ENCODE results near the gene MLH3. TPM values are rescaled to one million over a fixed set of nuclear protein-coding genes. Genes with fewer than 3 reads are reported as not detected.

MLH3 gene
- total RNA-seq, 1 donor from 2014 or later: 12.9 TPM

GRCh38 chr14:75088566-75089373 is 37.5 kb upstream of the MLH3 start:
- no peaks in the 10 kb centered on the region for H3K79me2 ChIP-seq (ENCODE audit: insufficient read depth, low read length)
- DNase-seq (ENCODE audit: low read depth) (peak; percentile 23), FAIRE-seq (peak; percentile 13)
- H3K27me3 Mint-ChIP-seq (ENCODE audit: low read depth, unreplicated experiment): no peaks in the 10 kb centered on the region
- no peak overlapping the region for H3K27ac ChIP-seq (ENCODE audit: low read depth, low read length)
- H3K4me3 ChIP-seq (ENCODE audit: insufficient read depth, low read depth, low read length): no peak overlapping the region
- H4K20me1 ChIP-seq (ENCODE audit: insufficient read depth, low read length): no peaks in the 10 kb centered on the region
- H3K36me3 Mint-ChIP-seq (ENCODE audit: low read depth, unreplicated experiment): peaks cover 11% of the 10 kb centered on the region
- TF ChIP-seq, protein P1, sequence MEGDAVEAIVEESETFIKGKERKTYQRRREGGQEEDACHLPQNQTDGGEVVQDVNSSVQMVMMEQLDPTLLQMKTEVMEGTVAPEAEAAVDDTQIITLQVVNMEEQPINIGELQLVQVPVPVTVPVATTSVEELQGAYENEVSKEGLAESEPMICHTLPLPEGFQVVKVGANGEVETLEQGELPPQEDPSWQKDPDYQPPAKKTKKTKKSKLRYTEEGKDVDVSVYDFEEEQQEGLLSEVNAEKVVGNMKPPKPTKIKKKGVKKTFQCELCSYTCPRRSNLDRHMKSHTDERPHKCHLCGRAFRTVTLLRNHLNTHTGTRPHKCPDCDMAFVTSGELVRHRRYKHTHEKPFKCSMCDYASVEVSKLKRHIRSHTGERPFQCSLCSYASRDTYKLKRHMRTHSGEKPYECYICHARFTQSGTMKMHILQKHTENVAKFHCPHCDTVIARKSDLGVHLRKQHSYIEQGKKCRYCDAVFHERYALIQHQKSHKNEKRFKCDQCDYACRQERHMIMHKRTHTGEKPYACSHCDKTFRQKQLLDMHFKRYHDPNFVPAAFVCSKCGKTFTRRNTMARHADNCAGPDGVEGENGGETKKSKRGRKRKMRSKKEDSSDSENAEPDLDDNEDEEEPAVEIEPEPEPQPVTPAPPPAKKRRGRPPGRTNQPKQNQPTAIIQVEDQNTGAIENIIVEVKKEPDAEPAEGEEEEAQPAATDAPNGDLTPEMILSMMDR (IDR thresholded peaks at IDR 0.05; ENCODE audit: insufficient read depth, low read depth, low read length): peak; percentile 88
- no peak for TF ChIP-seq EZH2 (IDR thresholded peaks at IDR 0.05; ENCODE audit: insufficient read depth, low read length)
- H3K36me3 ChIP-seq (ENCODE audit: insufficient read depth, low read length): peaks cover 26% of the 10 kb centered on the region
- no peaks in the 10 kb centered on the region for H3K9me3 Mint-ChIP-seq (ENCODE audit: unreplicated experiment)
- H3K4me2 ChIP-seq (ENCODE audit: low read length): no peak overlapping the region
- H3K27me3 ChIP-seq (ENCODE audit: insufficient read depth, low read length): no peaks in the 10 kb centered on the region
- H3K4me3 Mint-ChIP-seq (ENCODE audit: unreplicated experiment): no peak overlapping the region
- no peak overlapping the region for H3K9ac ChIP-seq (ENCODE audit: low read length)
- H3K4me1 ChIP-seq (ENCODE audit: insufficient read depth, low read length): no peaks in the 10 kb centered on the region
- H3K27ac Mint-ChIP-seq (ENCODE audit: unreplicated experiment): no peak overlapping the region
- no peaks in the 10 kb centered on the region for H3K9me3 ChIP-seq (ENCODE audit: insufficient read depth, low read depth, low read length)
- H3K4me1 Mint-ChIP-seq (ENCODE audit: low read depth, unreplicated experiment): no peaks in the 10 kb centered on the region
- H2AFZ ChIP-seq (ENCODE audit: low read depth, low read length): no peak overlapping the region

GRCh38 chr14:75088153-75088552 is 36.9 kb upstream of the MLH3 start:
- H3K9ac ChIP-seq (ENCODE audit: low read length): no peak overlapping the region
- no peaks in the 10 kb centered on the region for H3K9me3 ChIP-seq (ENCODE audit: insufficient read depth, low read depth, low read length)
- Mint-ChIP-seq H3K27ac (ENCODE audit: unreplicated experiment) (no peak overlapping the region), H3K27me3 (ENCODE audit: low read depth, unreplicated experiment) (no peaks in the 10 kb centered on the region), H3K36me3 (ENCODE audit: low read depth, unreplicated experiment) (peaks cover 11% of the 10 kb centered on the region), H3K9me3 (ENCODE audit: unreplicated experiment) (no peaks in the 10 kb centered on the region), H3K4me3 (ENCODE audit: unreplicated experiment) (no peak overlapping the region), H3K4me1 (ENCODE audit: low read depth, unreplicated experiment) (no peaks in the 10 kb centered on the region)
- H3K4me3 ChIP-seq (ENCODE audit: insufficient read depth, low read depth, low read length): no peak overlapping the region
- DNase-seq (ENCODE audit: low read depth): no peak
- peaks cover 23% of the 10 kb centered on the region for H3K36me3 ChIP-seq (ENCODE audit: insufficient read depth, low read length)
- no peaks in the 10 kb centered on the region for H3K4me1 ChIP-seq (ENCODE audit: insufficient read depth, low read length)
- no peaks in the 10 kb centered on the region for H3K79me2 ChIP-seq (ENCODE audit: insufficient read depth, low read length)
- H3K27me3 ChIP-seq (ENCODE audit: insufficient read depth, low read length): no peaks in the 10 kb centered on the region
- no peak overlapping the region for H2AFZ ChIP-seq (ENCODE audit: low read depth, low read length)
- no peak overlapping the region for H3K4me2 ChIP-seq (ENCODE audit: low read length)
- FAIRE-seq: no peak
- H4K20me1 ChIP-seq (ENCODE audit: insufficient read depth, low read length): no peaks in the 10 kb centered on the region
- no peak overlapping the region for H3K27ac ChIP-seq (ENCODE audit: low read depth, low read length)
- TF ChIP-seq EZH2 (IDR thresholded peaks at IDR 0.05; ENCODE audit: insufficient read depth, low read length): no peak
- TF ChIP-seq, protein P1 (IDR thresholded peaks at IDR 0.05; ENCODE audit: insufficient read depth, low read depth, low read length): no peak

GRCh38 chr14:75084513-75084912 is 33.2 kb upstream of the MLH3 start:
- Mint-ChIP-seq H3K27ac (ENCODE audit: unreplicated experiment) (no peak overlapping the region), H3K36me3 (ENCODE audit: low read depth, unreplicated experiment) (peaks cover 9% of the 10 kb centered on the region), H3K9me3 (ENCODE audit: unreplicated experiment) (no peaks in the 10 kb centered on the region), H3K4me3 (ENCODE audit: unreplicated experiment) (no peak overlapping the region), H3K27me3 (ENCODE audit: low read depth, unreplicated experiment) (no peaks in the 10 kb centered on the region), H3K4me1 (ENCODE audit: low read depth, unreplicated experiment) (no peaks in the 10 kb centered on the region)
- Histone ChIP-seq H3K9ac (ENCODE audit: low read length) (no peak overlapping the region), H2AFZ (ENCODE audit: low read depth, low read length) (no peak overlapping the region), H3K4me3 (ENCODE audit: insufficient read depth, low read depth, low read length) (no peak overlapping the region), H3K27me3 (ENCODE audit: insufficient read depth, low read length) (no peaks in the 10 kb centered on the region), H3K36me3 (ENCODE audit: insufficient read depth, low read length) (peaks cover 23% of the 10 kb centered on the region), H3K9me3 (ENCODE audit: insufficient read depth, low read depth, low read length) (no peaks in the 10 kb centered on the region), H3K79me2 (ENCODE audit: insufficient read depth, low read length) (no peaks in the 10 kb centered on the region), H3K27ac (ENCODE audit: low read depth, low read length) (no peak overlapping the region), H4K20me1 (ENCODE audit: insufficient read depth, low read length) (no peaks in the 10 kb centered on the region), H3K4me2 (ENCODE audit: low read length) (no peak overlapping the region), H3K4me1 (ENCODE audit: insufficient read depth, low read length) (no peaks in the 10 kb centered on the region)
- FAIRE-seq: no peak
- DNase-seq (ENCODE audit: low read depth): no peak
- TF ChIP-seq, protein P1 (IDR thresholded peaks at IDR 0.05; ENCODE audit: insufficient read depth, low read depth, low read length): no peak
- no peak for TF ChIP-seq EZH2 (IDR thresholded peaks at IDR 0.05; ENCODE audit: insufficient read depth, low read length)

All from astrocyte (in vitro differentiated cells and primary cell).